ENCODE measurements around the gene LPP.

LPP gene

GRCh38 chr3:188926741-188927511 is 773.0 kb downstream of the LPP start:
- no peak for DNase-seq (ENCODE audit: low read depth)
- TF ChIP-seq CTCF (IDR thresholded peaks at IDR 0.05; ENCODE audit: control insufficient read depth, insufficient read depth, low read depth, low read length, missing control alignments) = no peak

GRCh38 chr3:188927971-188928370 is 774.0 kb downstream of the LPP start:
- no peak for TF ChIP-seq CTCF (IDR thresholded peaks at IDR 0.05; ENCODE audit: control insufficient read depth, insufficient read depth, low read depth, low read length, missing control alignments)

More at GRCh38 chr3:188926741-188927511, 773.0 kb downstream of the LPP start:
- H3K4me3 ChIP-seq (ENCODE audit: control insufficient read depth, low read depth, low read length) = no peak overlapping the region

GRCh38 chr3:188929137-188929536 is 775.2 kb downstream of the LPP start:
- TF ChIP-seq CTCF (IDR thresholded peaks at IDR 0.05; ENCODE audit: control insufficient read depth, insufficient read depth, low read depth, low read length, missing control alignments) = peak; percentile 36
- no peak for DNase-seq (ENCODE audit: low read depth)

More at GRCh38 chr3:188927971-188928370, 774.0 kb downstream of the LPP start:
- no peak for DNase-seq (ENCODE audit: low read depth)
- H3K4me3 ChIP-seq (ENCODE audit: control insufficient read depth, low read depth, low read length) = no peak overlapping the region

GRCh38 chr3:188931036-188931435 is 777.1 kb downstream of the LPP start:
- no peak overlapping the region for H3K4me3 ChIP-seq (ENCODE audit: control insufficient read depth, low read depth, low read length)
- no peak for DNase-seq (ENCODE audit: low read depth)
- TF ChIP-seq CTCF (IDR thresholded peaks at IDR 0.05; ENCODE audit: control insufficient read depth, insufficient read depth, low read depth, low read length, missing control alignments) = no peak

More at GRCh38 chr3:188929137-188929536, 775.2 kb downstream of the LPP start:
- H3K4me3 ChIP-seq (ENCODE audit: control insufficient read depth, low read depth, low read length) = no peak overlapping the region

GRCh38 chr3:188931531-188931930 is 777.6 kb downstream of the LPP start:
- H3K4me3 ChIP-seq (ENCODE audit: control insufficient read depth, low read depth, low read length) = no peak overlapping the region
- DNase-seq (ENCODE audit: low read depth) = no peak
- no peak for TF ChIP-seq CTCF (IDR thresholded peaks at IDR 0.05; ENCODE audit: control insufficient read depth, insufficient read depth, low read depth, low read length, missing control alignments)

GRCh38 chr3:188934989-188935388 is 781.0 kb downstream of the LPP start:
- no peak for DNase-seq (ENCODE audit: low read depth)
- no peak overlapping the region for H3K4me3 ChIP-seq (ENCODE audit: control insufficient read depth, low read depth, low read length)
- no peak for TF ChIP-seq CTCF (IDR thresholded peaks at IDR 0.05; ENCODE audit: control insufficient read depth, insufficient read depth, low read depth, low read length, missing control alignments)

Measured in AG09309 (cell line).